Activated T-cell treated with anti-CD3 and anti-CD28 coated beads, Interleukin-2, amount 50 U/mL, for 24 hours (primary cell): ENCODE results near the gene POU2F2.

Experiments
- DNase-seq: peaks from one replicate; pipeline ENCODE4 v3.0.0-alpha.2; 2020
- H3K27ac Mint-ChIP-seq: 2 replicates; pipeline ENCODE4 v1.8.0; 2020; ENCODE audit warnings: mild to moderate bottlenecking, mixed read lengths
- H3K27me3 Mint-ChIP-seq: 2 replicates; pipeline ENCODE4 v1.8.0; 2020; ENCODE audit warnings: mixed read lengths
- H3K36me3 Mint-ChIP-seq: 2 replicates; pipeline ENCODE4 v1.8.0; 2020; ENCODE audit warnings: low read depth, mixed read lengths
- H3K4me1 Mint-ChIP-seq: 2 replicates; pipeline ENCODE4 v1.8.0; 2020; ENCODE audit warnings: low read depth, mixed read lengths
- H3K4me3 Mint-ChIP-seq: 2 replicates; pipeline ENCODE4 v1.8.0; 2020; ENCODE audit warnings: mild to moderate bottlenecking, moderate library complexity, mixed read lengths
- H3K9me3 Mint-ChIP-seq: 2 replicates; pipeline ENCODE4 v1.8.0; 2020; ENCODE audit warnings: mixed read lengths

The POU2F2 gene

DNA sequence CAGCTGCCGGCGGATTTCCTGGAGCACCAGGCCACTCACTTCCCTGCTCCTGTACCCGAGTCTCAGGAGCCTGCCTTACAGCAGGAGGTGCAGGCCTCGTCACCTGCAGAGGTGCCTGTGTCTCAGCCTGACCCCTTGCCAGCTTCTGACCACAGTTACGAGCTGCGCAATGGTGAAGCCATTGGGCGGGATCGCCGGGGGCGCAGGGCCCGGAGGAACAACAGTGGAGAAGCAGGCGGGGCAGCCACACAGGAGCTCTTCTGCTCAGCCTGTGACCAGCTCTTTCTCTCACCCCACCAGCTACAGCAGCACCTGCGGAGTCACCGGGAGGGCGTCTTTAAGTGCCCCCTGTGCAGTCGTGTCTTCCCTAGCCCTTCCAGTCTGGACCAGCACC is 53.0 kb downstream of the POU2F2 start:
- Mint-ChIP-seq H3K4me3 (no peak overlapping the region), H3K36me3 (peaks cover 75% of the 10 kb centered on the region), H3K4me1 (peaks cover 53% of the 10 kb centered on the region), H3K27me3 (no peaks in the 10 kb centered on the region), H3K9me3 (no peaks in the 10 kb centered on the region), H3K27ac (peak overlapping the region; percentile 79)
- DNase-seq, result no peak

DNA sequence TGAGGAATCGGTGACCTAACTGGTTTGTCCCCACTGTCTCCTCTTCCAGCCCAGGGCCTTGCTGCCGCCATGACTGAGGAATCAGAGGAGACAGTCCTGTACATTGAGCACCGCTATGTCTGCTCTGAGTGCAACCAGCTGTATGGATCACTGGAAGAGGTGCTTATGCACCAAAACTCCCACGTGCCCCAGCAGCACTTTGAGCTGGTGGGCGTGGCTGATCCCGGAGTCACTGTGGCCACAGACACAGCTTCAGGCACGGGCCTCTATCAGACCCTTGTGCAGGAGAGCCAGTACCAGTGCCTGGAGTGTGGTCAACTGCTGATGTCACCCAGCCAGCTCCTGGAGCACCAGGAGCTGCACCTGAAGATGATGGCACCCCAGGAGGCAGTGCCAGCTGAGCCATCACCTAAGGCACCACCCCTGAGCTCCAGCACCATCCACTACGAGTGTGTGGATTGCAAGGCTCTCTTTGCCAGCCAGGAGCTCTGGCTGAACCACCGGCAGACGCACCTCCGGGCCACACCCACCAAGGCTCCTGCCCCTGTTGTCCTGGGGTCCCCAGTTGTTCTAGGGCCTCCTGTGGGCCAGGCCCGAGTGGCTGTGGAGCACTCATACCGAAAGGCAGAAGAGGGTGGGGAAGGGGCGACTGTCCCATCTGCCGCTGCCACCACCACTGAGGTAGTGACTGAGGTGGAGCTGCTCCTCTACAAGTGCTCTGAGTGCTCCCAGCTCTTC is 53.5 kb downstream of the POU2F2 start:
- H3K9me3 Mint-ChIP-seq, result no peaks in the 10 kb centered on the region
- peak overlapping the region; percentile 93 for H3K27ac Mint-ChIP-seq
- DNase-seq, result no peak
- H3K4me1 Mint-ChIP-seq, result peaks cover 53% of the 10 kb centered on the region
- peaks cover 72% of the 10 kb centered on the region for H3K36me3 Mint-ChIP-seq
- no peaks in the 10 kb centered on the region for H3K27me3 Mint-ChIP-seq
- H3K4me3 Mint-ChIP-seq, result peak overlapping the region; percentile 100

DNA sequence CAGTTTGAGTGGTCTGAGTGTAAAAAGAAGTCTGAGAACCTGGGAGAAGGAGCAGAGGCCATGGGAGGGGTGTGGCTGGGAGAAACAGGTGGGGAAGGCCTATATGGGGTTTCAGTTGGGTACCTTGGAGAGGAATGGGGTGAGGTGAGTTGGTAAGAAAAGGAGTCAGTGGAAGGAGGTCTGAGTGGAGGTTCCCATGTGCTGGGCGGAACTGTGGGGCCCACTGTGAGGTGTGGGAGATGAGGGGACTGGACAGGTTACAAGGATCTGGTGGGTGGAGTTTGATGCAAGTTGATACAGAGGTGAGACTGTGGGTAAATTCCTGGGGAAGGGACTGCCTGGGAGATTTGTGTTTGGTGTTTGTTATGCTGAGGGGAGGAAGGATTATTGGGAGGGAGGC is 54.2 kb downstream of the POU2F2 start:
- Mint-ChIP-seq H3K36me3 (peaks cover 68% of the 10 kb centered on the region), H3K9me3 (no peaks in the 10 kb centered on the region), H3K27ac (peak overlapping the region; percentile 93), H3K4me3 (peak overlapping the region; percentile 100), H3K27me3 (no peaks in the 10 kb centered on the region), H3K4me1 (peaks cover 53% of the 10 kb centered on the region)
- no peak for DNase-seq

GRCh38 chr19:42076380-42076944 is 55.8 kb downstream of the POU2F2 start:
- Mint-ChIP-seq H3K27me3 (no peaks in the 10 kb centered on the region), H3K27ac (peak overlapping the region; percentile 93), H3K36me3 (peaks cover 58% of the 10 kb centered on the region), H3K4me3 (peak overlapping the region; percentile 100), H3K9me3 (no peaks in the 10 kb centered on the region), H3K4me1 (peaks cover 48% of the 10 kb centered on the region)
- no peak for DNase-seq

DNA sequence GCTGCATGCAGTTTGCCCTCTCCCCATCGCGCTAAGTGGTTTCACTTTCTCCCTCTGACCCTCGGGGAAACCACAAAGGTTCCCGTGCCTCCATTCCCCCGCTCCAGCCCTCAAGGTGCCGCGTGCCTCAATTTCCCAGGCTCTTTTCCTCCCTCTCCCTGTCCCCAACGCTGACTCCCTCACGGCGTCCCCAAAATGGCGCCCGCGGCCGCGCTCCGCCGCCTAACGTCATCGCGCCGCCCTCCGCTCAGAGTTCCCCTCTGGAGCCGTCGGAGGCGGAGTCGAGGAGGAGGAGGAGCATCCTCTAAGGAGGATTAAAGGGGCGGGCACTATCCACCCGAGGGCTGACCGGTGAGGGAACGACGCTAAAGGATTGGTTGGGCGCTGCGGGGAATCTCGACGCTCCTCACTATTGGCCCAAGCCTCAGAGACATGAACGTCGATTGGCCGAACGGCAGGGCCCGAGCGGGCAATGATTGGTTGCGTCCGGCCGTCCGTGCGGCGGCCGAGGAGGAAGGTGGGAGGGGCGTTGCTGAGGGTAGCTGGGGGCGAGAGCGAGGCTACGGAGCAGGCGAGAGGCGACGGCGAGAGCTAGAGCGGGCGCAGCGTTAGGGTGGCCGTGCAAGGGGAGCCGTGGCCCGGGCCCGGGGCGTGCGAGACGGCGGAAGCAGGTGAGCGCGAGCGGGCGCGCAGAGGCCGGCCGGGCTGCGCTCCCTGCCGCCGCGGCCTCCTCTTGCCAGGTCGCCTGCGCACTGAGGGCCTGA is 56.4 kb downstream of the POU2F2 start, which contains the start of gene ZNF574:
ZNF574 (plus strand) TSS at position 551 of the 764 bp plus-strand sequence. CDS start 2,441 bp downstream, outside the sequence.
- Mint-ChIP-seq H3K9me3 (no peaks in the 10 kb centered on the region), H3K4me3 (peak within 1 kb of the TSS; percentile 100), H3K27ac (peak within 1 kb of the TSS; percentile 100), H3K4me1 (peaks cover 42% of the 10 kb centered on the region), H3K27me3 (no peaks in the 10 kb centered on the region), H3K36me3 (peaks cover 52% of the 10 kb centered on the region)
- peak; percentile 97 for DNase-seq

GRCh38 chr19:42075364-42075615 is 57.0 kb downstream of the POU2F2 start:
- H3K36me3 Mint-ChIP-seq, result peaks cover 47% of the 10 kb centered on the region
- H3K9me3 Mint-ChIP-seq, result no peaks in the 10 kb centered on the region
- H3K27me3 Mint-ChIP-seq, result no peaks in the 10 kb centered on the region
- H3K4me3 Mint-ChIP-seq, result peak overlapping the region; percentile 100
- H3K4me1 Mint-ChIP-seq, result peaks cover 41% of the 10 kb centered on the region
- DNase-seq, result no peak
- H3K27ac Mint-ChIP-seq, result peak overlapping the region; percentile 100

DNA sequence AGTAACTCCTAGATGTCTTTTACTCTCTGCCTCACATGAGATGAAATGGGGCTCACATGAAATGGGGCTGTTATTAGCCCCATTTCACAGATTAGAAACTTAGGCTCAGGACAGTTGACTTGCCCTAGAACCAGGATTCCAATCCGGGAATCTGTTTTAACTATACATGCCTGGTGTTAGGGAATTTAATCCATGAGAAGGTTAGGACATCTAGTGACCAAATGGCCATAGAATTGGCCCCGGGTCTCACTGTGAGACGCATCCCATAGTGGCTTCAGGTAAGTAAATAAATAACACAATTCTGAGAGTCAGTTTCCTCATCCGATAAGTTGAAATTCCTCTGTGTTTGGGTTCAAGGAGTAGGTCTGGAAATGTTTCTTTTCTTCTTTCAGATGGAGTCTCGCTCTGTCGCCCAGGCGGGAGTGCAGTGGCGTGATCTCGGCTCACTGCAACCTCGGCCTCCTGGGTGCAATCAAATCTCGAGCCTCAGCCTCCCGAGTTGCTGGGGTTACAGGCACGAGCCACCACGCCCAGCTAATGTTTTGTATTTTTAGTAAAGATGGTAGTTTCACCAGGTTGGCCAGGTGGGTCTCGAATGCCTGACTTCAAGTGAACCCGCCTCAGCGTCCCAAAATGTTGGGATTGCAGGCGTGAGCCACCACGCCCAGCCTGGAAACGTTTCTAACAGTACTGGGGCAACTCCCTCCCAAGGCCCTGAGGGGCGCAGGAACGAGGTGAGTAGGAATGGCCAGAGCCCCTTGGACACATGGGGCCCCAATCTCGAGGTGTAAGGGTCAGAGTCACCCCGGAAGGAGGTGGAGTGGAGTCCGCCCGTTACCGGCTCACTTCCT is 57.5 kb downstream of the POU2F2 start:
- peaks cover 39% of the 10 kb centered on the region for H3K4me1 Mint-ChIP-seq
- H3K27ac Mint-ChIP-seq, result peak overlapping the region; percentile 100
- H3K9me3 Mint-ChIP-seq, result no peaks in the 10 kb centered on the region
- H3K36me3 Mint-ChIP-seq, result peaks cover 41% of the 10 kb centered on the region
- H3K4me3 Mint-ChIP-seq, result peak overlapping the region; percentile 100
- DNase-seq, result peak; percentile 61
- no peaks in the 10 kb centered on the region for H3K27me3 Mint-ChIP-seq

GRCh38 chr19:42071247-42071646 is 61.0 kb downstream of the POU2F2 start:
- no peaks in the 10 kb centered on the region for H3K27me3 Mint-ChIP-seq
- H3K4me3 Mint-ChIP-seq, result no peak overlapping the region
- H3K4me1 Mint-ChIP-seq, result peaks cover 11% of the 10 kb centered on the region
- H3K9me3 Mint-ChIP-seq, result no peaks in the 10 kb centered on the region
- no peak for DNase-seq
- H3K27ac Mint-ChIP-seq, result no peak overlapping the region
- peaks cover 8% of the 10 kb centered on the region for H3K36me3 Mint-ChIP-seq

- H3K27ac Mint-ChIP-seq, result no peak within 1 kb of the TSS
- H3K36me3 Mint-ChIP-seq, result no peaks in the 10 kb centered on the region
- H3K9me3 Mint-ChIP-seq, result no peaks in the 10 kb centered on the region
- peaks cover 4% of the 10 kb centered on the region for H3K4me1 Mint-ChIP-seq
- no peak within 1 kb of the TSS for H3K4me3 Mint-ChIP-seq
- no peak for DNase-seq
- H3K27me3 Mint-ChIP-seq, result peaks cover 3% of the 10 kb centered on the region
Measured at GRCh38 chr19:42069619-42070351, 62.5 kb downstream of the POU2F2 start, which contains the start of gene GRIK5. Gene GRIK5, minus strand, starts transcription at chr19:42070206. Its CDS starts 4,436 bp downstream, at chr19:42065770.

GRCh38 chr19:42068756-42069571 is 63.3 kb downstream of the POU2F2 start:
- H3K27me3 Mint-ChIP-seq, result peaks cover 10% of the 10 kb centered on the region
- H3K27ac Mint-ChIP-seq, result no peak overlapping the region
- H3K4me3 Mint-ChIP-seq, result no peak overlapping the region
- H3K9me3 Mint-ChIP-seq, result no peaks in the 10 kb centered on the region
- no peaks in the 10 kb centered on the region for H3K36me3 Mint-ChIP-seq
- DNase-seq, result no peak
- no peaks in the 10 kb centered on the region for H3K4me1 Mint-ChIP-seq

GRCh38 chr19:42068361-42068755 is 63.9 kb downstream of the POU2F2 start:
- Mint-ChIP-seq H3K36me3 (no peaks in the 10 kb centered on the region), H3K4me3 (no peak overlapping the region), H3K4me1 (no peaks in the 10 kb centered on the region), H3K27ac (no peak overlapping the region), H3K27me3 (peaks cover 10% of the 10 kb centered on the region), H3K9me3 (no peaks in the 10 kb centered on the region)
- DNase-seq, result no peak

DNA sequence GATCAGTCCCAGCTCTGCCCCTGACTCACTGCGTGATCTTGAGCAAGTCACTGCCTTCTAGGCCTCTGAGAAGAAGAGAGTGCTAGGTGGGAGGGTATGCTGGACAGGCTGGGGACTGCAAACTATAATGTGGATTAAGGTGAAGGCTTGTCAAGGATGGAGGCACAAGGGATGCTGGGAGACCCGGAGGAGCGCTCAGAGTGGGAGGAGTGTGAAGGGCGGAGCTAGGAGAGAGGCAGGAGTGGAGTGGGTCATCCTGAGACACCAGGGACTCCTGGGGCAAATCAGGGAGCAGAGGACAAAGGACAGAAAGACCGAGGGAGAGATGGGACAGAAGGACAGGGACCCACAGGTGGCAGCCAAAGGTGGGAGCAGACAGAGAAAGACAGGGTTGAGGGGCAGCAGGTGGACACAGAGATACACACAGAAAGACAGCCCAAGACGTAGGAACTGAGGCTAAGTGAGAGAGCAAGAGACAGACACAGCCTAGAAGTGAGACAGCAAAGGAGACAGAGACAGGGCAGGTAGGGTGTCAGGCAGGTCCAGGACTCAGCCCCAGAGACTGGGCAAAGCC is 64.8 kb downstream of the POU2F2 start:
- no peaks in the 10 kb centered on the region for H3K4me1 Mint-ChIP-seq
- H3K27me3 Mint-ChIP-seq, result peaks cover 10% of the 10 kb centered on the region

More for the DNA sequence above, 64.8 kb downstream of the POU2F2 start:
- DNase-seq, result no peak
- Mint-ChIP-seq H3K9me3 (no peaks in the 10 kb centered on the region), H3K4me3 (no peak overlapping the region), H3K27ac (no peak overlapping the region), H3K36me3 (no peaks in the 10 kb centered on the region)
